ENCODE results near the gene MTG1.
"Not testable (repeated sequence)": the region's sequence is repeated elsewhere in the genome, so short reads cannot be mapped to it uniquely, and the experiment has no call there.

The MTG1 gene

DNA sequence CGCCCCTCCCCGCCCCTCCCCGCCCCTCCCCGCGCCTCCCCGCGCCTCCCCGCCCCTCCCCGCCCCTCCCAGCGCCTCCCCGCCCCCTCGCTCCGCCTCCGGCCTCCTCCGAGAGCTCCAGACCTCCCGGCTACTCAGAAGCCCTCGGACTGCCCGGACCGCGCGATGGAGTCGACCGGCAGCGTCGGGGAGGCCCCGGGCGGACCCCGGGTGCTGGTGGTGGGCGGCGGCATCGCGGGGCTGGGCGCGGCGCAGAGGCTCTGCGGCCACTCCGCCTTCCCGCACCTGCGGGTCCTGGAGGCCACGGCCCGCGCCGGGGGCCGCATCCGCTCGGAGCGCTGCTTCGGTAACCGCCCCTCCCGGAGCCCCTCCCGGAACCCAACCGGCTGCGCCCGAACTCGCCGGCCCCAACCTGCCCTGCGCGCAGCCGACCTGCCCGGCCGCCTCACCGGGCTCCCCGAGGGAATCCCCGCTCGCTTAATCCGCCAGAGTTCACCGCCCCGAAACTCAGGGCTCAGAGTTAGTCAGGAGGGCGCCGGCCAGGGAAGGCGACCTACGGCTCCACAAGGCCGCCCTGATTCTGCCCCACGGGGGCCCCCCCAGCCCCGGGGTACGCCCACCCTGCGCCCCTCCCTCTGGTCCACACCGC is 14.7 kb upstream of the MTG1 start, which contains the start of gene PAOX:
Gene PAOX (plus strand): TSS at position 111 of the 649 bp plus-strand sequence. CDS start 55 bp downstream, at position 166.
- DNase-seq = no peak

DNA sequence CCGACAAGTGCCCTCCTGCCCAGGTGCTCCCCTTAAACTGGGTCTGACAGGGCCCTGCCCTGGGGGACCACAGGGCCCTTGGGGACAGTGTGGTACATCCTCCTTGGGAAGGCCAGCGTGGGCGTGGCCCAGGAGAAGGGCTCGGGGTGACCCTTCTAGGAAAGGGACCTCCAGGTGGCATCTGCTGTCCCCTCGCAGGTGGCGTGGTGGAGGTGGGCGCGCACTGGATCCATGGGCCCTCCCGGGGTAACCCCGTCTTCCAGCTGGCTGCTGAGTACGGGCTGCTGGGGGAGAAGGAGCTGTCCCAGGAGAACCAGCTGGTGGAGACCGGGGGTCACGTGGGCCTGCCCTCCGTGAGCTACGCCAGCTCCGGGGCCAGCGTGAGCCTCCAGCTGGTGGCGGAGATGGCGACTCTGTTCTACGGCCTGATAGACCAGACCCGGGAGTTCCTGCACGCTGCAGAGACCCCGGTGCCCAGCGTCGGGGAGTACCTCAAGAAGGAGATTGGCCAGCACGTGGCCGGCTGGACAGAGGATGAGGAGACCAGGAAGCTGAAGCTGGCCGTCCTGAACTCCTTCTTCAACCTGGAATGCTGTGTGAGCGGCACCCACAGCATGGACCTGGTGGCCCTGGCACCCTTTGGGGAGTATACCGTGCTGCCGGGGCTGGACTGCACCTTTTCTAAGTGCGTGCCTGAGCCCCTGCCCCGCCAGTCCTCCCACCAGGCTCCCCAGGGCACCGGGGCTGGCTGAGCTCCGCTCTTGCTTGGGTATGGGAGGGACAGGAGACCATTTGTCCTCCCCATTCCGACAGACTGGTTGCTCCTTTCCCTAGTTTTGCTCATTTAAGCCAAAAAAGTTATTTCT is 13.9 kb upstream of the MTG1 start:
- no peak for DNase-seq

DNA sequence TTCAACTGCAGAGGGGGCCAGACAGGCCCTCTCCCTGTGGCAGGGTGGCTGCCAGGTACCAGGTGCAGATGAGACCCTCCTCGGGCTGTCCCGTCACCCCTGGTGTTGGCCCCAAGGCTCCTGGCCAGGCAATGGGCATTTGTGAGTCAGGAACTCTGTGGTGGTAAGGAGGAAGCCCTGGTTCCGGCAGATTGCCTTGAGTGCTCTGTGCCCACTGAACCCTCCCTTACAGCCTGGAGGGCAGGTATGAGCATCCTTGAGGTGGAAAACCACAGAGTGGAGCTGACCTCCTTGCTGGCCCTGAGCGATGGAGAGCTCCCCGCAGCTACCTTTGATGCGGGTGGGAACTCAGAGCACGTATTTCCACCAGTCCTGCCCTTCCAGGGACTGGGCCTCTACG is 12.9 kb upstream of the MTG1 start:
- no peak for DNase-seq

DNA sequence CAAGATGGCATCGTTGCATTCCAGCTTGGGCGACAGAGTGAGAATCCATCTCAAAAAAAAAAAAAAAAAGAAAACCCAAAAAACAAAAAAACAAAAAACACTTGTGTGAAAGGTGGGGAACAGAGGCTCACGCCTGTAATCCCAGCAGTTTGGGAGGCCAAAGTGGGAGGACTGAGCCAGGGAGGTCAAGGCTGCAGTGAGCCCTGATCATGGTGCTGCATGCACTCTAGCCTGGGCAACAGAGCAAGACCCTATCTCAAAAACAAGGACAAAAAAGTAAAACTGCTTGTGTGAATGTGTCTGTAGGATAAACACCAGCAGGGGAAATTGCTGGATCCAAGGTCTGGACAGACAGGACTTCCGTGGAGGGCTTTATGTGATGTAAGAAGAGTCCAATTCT is 10.4 kb upstream of the MTG1 start:
- no peak for DNase-seq

DNA sequence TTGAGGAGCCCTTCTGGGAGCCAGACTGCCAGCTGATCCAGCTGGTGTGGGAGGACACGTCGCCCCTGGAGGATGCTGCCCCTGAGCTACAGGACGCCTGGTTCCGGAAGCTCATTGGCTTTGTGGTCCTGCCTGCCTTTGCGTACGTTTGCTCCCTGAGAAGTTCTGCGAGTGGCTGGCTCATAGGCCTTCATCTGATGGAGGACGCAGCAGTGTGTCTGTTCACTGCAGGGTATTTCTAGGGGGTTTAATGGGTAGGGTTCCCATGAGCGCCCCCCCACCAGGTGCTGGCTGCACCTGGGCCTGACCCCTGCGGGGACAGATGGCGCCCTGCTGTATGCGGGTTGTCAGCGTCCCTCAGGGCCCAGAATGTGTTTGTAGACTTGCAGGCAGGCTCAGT is 9.9 kb upstream of the MTG1 start:
- DNase-seq = no peak

DNA sequence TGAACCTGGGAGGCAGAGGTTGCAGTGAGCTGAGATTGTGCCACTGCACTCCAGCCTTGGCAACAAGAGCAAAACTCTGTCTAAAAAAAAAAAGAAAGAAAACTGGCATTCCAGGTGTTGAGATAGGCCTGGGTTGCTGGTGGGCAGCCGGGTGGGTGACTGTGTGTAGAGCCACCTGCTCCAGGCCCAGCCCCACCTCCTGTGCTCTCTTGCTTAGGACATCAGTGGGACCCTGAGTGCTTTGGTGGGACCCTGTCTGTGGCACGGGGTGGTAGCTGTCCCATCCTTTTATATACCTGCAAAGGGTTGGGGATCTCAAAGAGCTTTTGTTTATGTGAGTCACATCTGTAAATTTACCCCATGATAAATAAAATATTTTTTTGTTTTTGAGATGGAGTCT is 8.7 kb upstream of the MTG1 start:
- DNase-seq = no peak

DNA sequence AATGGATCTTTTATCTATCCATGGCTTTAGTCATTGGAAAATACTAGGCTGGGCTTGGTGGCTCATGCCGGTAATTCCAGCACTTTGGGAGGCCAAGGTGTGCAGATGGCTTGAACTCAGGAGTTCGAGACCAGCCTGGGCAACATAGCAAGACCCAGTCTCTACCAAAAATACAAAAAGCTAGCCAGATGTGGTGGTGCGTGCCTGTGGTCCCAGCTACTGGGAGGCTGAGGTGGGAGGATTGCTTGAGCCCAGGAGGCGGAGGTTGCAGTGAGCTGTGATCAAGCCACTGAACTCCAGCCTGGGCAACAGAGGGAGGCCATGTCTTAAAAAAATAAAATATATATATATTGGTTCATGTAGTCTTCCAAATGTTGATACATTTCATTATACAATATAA is 7.0 kb upstream of the MTG1 start:
- not testable (repeated sequence) for DNase-seq

DNA sequence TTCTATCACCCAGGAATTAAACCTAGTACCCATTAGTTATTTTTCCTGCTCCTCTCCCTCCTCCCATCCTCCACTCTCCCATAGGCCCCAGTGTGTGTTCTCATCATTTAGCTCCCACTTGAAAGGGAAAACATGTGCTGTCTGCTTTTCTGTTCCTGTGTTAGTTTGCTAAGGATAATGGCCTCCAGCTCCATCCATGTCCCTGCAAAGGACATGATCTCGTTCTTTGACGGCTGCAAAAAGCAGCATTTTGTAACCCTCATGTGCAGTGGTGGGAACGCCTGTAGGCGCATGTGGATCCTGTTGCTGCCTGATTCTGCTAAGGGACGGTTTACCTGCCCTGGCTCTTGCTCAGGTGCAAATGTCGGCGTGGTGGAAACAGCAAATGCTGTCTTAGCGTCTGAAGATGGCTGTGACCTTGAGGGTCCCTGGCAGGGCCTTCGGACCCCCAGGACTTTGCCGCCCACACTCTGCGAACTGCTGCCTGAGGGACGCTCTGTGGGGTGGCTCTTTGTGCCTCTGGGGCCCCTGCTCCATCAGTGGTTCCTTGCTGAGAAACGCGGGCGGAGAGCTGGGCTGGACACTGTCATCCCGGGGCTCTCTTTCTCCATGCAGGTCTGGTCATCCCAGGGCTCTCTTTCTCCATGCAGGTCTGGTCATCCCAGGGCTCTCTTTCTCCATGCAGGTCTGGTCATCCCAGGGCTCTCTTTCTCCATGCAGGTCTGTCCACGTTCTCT is 5.6 kb upstream of the MTG1 start:
- no peak for DNase-seq

DNA sequence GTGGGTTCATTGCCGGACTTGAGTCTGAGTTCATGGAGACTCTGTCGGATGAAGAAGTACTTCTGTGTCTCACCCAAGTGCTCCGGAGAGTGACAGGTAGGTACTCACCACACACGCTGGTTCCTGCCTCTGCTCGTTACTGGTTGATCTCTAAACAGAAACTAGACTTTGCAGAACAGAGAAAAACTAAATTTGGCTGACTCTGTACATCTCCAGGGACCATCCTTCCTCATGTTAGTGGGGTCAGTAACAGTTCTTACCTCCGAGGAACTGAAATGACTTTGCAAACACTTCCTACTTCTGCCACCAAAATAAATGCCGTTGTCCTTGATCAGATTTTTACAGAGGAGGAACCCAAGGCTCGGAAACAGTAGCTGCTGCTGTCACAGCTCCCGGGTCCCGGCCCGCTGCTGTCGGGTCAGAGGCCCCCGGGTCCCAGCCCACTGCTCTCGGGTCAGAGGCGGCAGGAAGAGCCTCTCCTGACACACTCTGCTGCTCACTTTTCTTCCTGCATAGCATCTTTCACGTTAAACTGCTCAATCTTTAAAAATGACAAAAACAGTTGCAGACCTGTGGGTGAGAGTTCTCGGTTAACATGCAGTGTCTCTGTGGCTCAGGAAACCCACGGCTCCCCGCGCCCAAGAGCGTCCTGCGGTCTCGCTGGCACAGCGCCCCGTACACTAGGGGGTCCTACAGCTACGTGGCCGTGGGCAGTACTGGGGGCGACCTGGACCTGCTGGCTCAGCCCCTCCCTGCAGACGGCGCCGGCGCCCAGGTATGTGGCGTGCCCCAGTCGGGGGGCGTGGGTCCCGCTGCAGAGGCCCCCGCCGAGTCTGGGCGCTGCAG is 4.8 kb upstream of the MTG1 start:
- DNase-seq = no peak

DNA sequence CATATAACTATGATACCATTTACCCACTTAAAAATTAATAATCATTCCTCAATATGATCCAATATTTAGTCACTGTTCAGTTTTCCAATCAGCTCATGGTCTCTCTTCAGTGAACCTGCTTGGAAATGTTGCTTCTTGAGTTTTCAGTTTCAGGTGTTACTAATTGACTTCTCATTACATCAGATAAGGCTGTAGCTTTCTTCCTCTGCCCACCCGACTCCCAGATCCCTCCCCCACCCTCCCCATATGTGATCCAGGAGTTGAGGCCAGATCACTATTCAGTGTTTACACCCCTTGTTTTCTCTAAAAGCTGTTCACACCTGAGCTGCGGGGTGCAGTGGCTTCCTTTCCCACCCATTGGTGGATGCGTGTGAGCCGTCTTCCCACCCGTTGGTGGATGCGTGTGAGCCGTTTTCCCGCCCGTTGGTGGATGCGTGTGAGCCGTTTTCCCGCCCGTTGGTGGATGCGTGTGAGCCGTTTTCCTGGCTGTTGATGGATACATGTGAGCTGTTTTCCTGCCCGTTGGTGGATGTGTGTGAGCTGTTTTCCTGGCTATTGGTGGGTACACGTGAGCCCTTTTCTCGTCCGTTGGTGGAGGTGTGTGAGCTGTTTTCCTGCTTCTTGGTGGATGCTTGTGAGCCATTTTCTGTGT is 3.2 kb upstream of the MTG1 start:
- no peak for DNase-seq

DNA sequence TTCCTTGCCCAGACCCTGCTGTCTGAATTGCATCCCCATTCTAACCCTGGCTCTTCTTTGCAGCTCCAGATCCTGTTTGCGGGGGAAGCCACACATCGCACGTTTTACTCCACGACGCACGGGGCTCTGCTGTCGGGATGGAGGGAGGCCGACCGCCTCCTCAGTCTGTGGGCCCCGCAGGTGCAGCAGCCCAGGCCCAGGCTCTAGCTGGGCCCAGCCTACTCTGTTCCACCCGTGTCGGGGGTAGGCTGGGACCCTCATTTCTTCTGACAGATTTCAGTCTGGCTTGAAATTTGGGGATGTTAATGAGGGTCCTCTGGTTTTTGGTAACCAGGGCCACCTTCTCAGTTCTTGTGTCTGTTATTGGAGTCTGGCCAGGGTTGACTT is 2.7 kb upstream of the MTG1 start:
- no peak for DNase-seq

DNA sequence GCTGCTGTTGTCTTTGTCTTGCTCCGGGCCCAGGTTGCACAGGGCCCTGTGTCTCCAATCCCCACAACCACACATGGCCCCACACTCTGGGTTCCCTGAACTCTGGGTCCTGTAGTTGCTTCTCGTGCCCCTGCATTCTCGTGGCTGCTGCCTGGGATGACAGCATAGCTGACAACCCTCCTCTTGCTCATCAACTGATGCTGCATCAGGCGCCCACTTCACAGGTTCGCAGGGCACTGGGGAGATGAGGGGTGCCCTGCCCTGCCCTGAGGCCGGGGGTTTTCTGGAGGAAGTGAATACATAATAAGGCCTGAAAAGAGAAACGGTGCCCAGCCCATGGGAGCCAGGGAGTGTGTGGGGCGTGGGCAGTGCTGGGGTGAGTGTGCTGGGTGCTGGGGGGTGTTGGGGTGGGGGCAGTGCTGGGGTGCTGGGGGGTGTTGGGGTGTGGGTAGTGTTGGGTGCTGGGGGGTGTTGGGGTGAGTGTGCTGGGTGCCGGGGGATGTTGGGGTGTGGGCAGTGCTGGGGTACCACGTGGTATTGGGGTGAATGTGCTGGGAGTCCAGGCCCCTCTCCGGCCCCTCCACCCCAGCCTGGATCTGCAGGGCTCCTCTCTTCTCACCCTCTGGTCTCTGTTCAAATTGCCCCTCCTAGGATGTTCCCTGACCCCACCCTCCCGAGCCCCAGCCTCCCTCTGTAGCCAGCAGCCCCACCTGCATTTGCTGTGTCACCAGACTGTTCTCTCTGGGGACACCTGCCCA is 2.0 kb upstream of the MTG1 start:
- DNase-seq = no peak

DNA sequence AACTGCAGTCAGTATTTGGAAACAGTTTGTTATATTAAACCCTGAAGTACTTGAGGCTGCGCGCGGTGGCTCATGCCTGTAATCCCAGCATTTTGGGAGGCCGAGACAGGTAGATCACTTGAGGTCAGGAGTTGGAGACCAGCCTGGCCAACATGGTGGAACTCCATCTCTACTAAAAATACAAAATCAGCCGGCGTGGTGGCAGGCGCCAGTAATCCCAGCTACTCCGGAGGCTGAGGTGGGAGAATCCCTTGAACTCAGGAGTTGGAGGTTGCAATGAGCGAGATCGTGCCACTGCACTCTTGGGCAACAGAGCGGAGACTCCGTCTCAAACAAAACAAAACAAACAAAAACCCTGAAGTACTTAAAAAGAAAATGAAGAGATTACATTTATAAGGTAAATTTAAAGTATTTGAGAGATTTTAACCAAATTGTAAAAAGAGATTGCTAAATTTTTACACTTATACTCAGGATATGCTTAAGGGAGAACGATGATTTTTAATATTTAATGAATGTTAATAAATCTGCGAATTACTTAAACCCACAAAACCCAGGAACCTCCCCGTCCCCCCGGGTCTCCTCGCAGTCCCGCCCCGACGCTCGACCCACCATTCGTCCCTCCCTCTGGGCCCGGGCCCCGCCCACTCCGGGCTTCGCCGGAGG is 425 bp upstream of the MTG1 start:
- no peak for DNase-seq

DNA sequence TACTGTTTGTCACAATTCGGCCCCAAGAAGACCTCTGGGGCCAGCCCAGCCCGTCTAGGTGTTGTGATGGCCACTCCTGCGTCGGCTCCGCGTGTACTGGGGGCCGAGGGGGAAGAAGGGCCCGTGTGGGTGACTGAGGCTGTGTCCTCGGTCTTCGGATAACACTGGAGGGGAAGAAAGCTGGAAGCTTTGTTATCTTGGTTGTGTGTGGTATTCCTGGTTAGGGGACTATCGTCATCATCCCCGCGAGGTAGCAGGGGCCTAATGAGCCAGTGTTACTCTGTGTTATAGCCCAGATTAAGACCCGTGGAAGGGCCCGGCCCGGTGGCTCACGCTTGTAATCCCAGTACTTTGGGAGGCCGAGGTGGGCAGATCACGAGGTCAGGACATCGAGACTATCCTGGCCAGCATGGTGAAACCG is 854 bp downstream of the MTG1 start:
- no peak for DNase-seq

DNA sequence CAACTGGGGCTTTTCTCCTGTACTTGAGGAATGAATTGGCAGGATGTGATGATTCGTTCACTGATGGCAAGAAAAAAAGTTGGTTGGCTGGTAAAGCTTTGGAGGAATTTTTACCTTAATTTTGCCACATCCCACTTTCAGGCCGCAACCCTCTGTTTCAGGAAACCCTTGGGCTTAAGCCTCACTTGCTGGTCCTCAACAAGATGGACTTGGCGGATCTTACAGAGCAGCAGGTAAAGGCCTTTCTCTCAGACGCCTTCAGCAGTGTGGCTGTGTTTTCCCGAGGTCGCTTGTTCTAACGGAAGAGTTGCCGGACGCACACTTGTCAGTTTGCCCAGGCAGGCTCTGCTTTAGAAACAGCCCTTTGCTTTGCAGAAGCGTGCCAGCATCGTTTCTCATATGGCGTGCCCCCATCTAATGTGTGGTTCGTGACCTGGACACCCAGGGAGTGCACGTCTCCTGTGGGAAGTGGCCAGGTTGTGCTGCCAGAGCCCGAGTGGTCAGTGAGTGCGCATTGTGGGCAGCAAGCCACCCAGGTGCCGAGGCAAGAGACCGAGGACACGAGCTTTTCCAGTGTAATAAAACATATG is 2.2 kb downstream of the MTG1 start:
- no peak for DNase-seq

DNA sequence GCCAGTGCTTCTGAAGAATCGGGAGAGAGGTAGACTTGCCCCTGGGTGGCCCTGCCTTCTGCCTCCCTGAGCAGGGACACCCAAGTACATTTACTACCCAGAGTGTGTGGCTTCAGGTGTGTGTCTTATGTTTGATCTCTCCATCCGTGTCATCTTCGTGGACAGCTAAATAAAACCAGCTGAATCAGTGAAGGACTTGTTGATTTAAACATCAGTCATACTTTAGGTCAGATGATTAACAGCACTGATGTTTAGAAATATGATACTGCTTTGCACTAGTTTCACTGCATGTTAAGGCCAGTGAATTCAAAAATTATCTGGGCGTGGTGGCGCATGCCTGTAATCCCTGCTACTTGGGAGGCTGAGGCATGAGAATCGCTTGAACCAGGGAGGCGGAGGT is 4.0 kb downstream of the MTG1 start:
- no peak for DNase-seq

DNA sequence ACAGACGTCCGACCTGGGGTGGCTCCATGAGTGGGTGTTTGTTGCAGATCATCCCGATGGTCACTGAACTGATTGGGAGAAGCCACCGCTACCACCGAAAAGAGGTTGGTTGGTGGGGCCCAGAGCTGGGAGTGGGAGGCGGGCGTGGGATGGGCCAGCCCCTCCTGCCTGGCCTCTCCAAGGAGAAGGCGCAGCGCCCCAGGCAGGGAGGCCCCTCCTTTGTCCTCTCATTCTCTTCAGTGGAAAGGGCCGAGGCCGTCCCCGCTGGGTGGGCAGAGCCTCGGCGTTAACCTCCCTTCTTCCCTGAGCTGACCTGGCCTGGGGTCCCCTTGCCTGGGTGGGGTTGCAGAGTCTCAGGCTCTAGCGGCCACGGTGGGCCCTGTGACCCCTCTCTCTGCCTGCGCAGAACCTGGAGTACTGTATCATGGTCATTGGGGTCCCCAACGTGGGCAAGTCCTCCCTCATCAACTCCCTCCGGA is 5.2 kb downstream of the MTG1 start:
- DNase-seq = no peak

DNA sequence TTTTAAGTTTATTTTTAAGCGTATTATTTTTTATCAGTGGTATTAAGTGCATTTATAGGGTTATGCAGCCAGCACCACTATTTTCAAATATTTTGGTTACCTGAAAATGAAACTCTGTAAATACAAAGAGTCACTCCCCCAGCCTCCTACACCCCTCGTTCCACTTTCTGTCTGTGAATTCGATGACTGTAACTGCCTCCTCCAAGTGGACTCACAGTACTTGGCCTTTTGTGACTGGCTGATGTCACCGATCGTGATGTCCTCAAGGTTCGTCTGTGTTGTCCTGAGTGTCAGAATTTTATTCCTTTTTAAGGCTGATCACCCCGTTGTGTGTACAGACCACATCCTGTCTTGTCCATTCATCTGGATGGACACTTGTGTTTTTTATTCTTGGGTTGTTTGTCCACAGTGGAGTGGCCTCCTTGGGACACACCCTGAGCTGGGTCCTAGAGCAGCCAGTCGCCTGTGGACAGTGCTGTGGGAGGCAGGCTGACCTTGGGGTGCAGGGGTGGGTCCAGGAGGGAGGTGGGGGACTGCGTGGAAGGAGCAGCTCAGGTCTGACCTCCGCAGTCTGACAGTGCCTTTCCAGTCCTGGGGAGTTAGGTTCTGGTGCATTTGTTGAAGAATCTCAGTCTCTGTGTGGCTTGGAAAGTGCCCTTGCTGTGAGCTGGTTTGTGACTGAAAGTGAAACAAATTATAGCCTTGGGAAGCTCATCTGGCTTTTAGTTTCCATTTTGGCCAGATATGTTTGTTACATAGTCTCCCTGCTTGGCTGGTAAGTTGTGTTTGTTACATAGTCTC is 6.9 kb downstream of the MTG1 start:
- no peak for DNase-seq

DNA sequence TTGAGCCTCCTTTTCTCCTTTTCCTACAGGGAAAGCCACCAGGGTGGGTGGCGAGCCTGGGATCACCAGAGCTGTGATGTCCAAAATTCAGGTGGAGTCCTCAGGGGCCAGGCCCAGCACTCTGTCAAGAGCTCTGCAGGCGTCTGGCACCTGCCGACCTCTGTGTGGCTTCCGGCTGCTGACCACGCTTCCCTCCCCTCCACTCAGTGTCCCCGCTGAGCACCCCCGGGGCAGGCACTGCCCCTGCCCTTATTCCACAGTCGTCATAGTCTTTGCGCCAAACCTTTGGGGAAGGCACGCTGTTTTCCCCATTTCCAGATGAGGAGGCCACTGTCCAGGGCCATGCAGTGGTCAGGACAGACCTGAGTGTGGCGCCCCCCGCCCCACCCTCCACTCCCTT is 7.5 kb downstream of the MTG1 start:
- DNase-seq = no peak
